ENCODE data around the gene EGR1. TPM values are rescaled to one million over a fixed set of nuclear protein-coding genes. Genes with fewer than 3 reads are reported as not detected.

Gene EGR1
- total RNA-seq = 0.82 TPM

- no peak for FAIRE-seq
- peak; percentile 93 to 99 for DNase-seq (ENCODE audit: low spot score in 2 of 2)
These were observed at the start of gene EGR1 for GRCh38 chr5:138465261-138466124. EGR1 (plus strand) TSS chr5:138465479; CDS start chr5:138465762, 283 bp downstream.

- FAIRE-seq = no peak
- DNase-seq (ENCODE audit: low spot score in 2 of 2) = no peak
These were observed 46.8 kb upstream of the EGR1 start for GRCh38 chr5:138418444-138418843.

DNA sequence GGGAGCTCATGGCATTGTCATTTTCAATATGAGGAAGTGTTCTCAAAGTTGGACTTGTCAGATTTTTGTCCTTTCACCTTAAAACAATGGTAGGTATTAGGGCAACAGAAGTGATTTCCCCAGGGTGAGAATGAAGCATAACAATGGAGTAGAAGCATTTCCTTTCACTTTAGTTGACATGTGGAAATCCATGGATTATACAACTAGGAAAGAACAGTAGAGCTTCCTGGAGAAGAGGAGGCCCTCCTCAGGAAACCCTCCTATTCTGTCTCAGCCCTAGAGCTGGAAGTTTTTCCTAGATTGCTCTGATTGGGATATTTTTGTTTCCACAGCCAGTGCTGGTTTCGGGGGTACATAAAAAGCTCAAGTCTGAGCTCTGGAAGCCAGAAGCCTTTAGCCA is 40.2 kb upstream of the EGR1 start:
- no peak for DNase-seq (ENCODE audit: low spot score in 2 of 2)
- FAIRE-seq = no peak

DNA sequence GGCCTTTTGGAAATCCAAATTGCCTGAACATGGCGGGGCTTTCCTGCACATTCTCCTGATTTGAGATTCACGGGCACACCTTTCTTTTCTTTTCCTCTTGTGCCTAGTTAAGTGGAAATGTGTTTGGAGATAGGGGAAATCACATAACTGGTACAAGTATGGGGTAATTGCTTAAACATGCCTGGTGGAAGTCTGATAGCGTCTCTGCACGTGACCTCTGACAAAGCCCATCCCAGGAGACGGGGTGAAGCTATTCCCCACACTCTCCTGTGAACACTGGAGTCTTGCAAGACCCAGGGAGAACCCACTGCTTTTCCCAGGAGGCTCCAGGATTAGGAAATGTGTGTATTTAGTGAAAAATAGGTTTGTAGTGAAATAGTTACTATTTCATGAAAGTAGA is 29.3 kb upstream of the EGR1 start:
- DNase-seq (ENCODE audit: low spot score in 2 of 2) (peak in 1 of 2 donors; percentile 10), FAIRE-seq (no peak)

DNA sequence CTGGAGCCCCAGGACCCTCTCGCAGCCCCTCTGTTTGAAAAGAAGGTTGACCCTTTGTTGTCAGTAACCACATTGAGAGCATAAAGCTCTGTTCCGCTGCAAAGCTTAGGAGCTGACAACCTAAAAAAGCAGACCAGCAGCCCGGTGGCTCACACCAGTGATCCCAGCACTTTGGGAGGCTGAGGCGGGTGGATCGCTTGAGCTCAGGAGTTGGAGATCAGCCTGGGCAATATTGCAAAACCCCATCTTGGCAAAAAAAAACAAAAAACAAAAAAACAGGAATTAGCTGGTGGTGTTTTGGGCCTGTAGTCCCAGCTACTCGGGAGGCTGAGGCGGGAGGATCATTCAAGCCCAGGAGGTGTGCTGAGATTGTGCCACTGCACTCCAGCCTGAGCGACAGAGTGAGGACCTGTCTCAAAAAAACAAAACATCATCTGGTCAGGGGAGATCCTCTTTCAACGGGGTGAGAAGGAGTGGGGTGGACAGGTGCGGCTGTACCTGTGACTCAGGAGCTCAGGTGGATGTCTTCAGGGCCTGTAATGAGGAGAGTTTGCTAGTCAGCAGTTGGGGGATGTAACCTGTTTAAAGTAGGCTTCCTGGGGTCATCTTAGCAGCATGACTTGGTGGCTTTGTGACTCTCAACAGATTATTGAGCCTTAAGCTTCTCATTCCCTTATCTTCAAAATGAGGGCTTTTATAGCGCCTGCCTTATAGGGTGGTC is 27.1 kb upstream of the EGR1 start:
- FAIRE-seq = no peak
- peak in 1 of 2 donors; percentile 29 for DNase-seq (ENCODE audit: low spot score in 2 of 2)

DNA sequence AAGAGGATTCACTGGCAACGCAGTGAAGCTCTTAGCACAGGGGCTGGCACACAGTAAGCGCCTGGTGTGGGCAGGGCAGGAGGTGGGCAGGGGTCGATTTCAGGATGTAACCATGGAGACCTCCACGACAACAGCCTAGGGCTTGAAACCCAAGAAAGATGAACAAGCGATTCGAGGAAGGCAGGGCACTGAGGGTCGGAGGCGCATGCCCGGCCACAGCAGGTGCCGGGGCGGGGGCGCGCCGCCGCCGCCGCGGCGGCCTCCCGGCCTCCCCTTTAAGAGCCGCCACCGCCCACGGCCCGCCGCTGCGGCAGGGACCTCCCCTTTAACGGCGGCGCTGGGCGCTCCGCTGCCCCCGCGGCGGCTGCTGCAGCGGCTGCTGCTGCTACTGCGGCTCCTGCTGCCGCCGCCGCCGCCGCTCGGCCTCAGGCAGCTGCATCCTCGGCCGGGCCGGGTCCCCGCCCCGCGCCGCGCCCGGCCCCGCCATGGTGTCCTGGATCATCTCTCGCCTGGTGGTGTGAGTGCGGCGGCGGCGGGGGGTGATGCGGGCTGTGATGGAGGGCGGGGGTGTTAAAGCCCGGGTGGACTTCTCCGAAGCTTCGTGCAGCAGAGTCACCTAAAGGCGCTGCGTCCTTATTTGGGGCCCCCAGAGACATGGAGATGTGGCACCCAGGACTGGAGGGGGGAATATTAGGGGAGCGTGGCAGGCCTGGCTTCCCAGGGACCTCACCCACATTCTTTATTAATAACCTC is 26.4 kb upstream of the EGR1 start, which contains the start of gene REEP2:
REEP2 (plus strand) TSS at position 334 of the 753 bp plus-strand sequence; CDS start at position 486, 152 bp downstream.
- FAIRE-seq = no peak
- DNase-seq (ENCODE audit: low spot score in 2 of 2) = peak; percentile 74 to 84

GRCh38 chr5:138439477-138440158 is 25.7 kb upstream of the EGR1 start:
- FAIRE-seq = no peak
- peak in 1 of 2 donors; percentile 52 for DNase-seq (ENCODE audit: low spot score in 2 of 2)

- FAIRE-seq (no peak), DNase-seq (ENCODE audit: low spot score in 2 of 2) (peak in 1 of 2 donors; percentile 22)
These were observed 24.9 kb upstream of the EGR1 start for GRCh38 chr5:138440159-138441073.

DNA sequence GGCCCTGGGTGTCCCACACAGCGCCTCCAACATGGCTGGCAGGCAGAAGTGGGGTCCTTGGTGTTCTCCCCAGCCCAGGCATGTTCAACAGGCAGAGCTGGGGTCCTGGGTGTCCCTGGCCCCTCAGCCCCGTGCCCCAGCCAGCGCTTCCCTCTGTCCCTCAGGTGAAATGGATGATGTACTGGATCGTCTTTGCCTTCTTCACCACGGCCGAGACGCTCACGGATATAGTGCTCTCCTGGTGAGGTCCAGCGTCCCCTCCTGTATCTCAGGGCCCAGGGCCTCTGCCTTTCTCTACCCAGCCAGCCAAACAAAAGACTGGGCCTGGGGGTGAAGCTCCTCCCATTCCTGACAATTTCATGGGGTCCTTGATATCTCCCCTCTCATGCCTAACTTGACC is 24.1 kb upstream of the EGR1 start:
- peak in 1 of 2 donors; percentile 6 for DNase-seq (ENCODE audit: low spot score in 2 of 2)
- no peak for FAIRE-seq

- no peak for FAIRE-seq
- no peak for DNase-seq (ENCODE audit: low spot score in 2 of 2)
These were observed 21.1 kb upstream of the EGR1 start for GRCh38 chr5:138444078-138444773.

DNA sequence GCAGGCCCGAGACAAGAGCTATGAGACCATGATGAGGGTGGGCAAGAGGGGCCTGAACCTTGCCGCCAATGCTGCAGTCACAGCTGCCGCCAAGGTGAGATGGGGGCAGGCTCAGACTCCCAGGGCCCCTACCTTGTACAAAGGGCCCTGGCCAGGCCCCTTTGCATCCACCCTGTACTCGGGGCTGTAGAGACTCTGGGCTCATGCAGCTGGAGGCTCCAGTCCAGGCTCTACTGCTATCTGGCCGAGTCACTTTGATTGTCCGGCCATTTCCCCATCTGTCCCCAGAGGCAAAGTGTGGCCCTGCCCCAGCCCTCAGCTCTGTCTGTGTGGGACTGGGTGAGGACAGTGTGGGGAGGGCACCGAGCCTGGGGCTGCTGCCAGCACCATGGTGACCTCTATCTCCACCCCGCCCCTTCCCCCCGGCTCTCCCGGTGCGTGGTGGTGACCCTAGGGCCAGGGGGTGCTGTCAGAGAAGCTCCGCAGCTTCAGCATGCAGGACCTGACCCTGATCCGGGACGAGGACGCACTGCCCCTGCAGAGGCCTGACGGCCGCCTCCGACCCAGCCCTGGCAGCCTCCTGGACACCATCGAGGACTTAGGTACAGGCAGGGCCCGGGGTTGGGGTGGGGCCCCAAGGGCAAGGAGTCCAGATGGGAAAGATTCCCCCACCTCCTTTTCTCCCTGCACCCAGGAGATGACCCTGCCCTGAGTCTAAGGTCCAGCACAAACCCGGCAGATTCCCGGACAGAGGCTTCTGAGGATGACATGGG is 20.3 kb upstream of the EGR1 start:
- FAIRE-seq = no peak
- no peak for DNase-seq (ENCODE audit: low spot score in 2 of 2)

GRCh38 chr5:138445547-138446271 is 19.6 kb upstream of the EGR1 start:
- FAIRE-seq (no peak), DNase-seq (ENCODE audit: low spot score in 2 of 2) (no peak)

GRCh38 chr5:138448070-138448469 is 17.2 kb upstream of the EGR1 start:
- FAIRE-seq = no peak
- no peak for DNase-seq (ENCODE audit: low spot score in 2 of 2)

GRCh38 chr5:138448481-138449398 is 16.5 kb upstream of the EGR1 start:
- DNase-seq (ENCODE audit: low spot score in 2 of 2) (peak in 1 of 2 donors; percentile 68), FAIRE-seq (no peak)

- FAIRE-seq (no peak), DNase-seq (ENCODE audit: low spot score in 2 of 2) (peak; percentile 76 to 94)
These were observed 15.6 kb upstream of the EGR1 start for GRCh38 chr5:138449501-138450239.

Data from frontal cortex (tissue), 4 donors.